ENCODE data around the gene CRK. TPM values are rescaled to one million over a fixed set of nuclear protein-coding genes. Genes with fewer than 3 reads are reported as not detected.

The CRK gene
- total RNA-seq, 4 donors from 2014 or later, result 65.1 to 72.0 (median 70.0) TPM

DNA sequence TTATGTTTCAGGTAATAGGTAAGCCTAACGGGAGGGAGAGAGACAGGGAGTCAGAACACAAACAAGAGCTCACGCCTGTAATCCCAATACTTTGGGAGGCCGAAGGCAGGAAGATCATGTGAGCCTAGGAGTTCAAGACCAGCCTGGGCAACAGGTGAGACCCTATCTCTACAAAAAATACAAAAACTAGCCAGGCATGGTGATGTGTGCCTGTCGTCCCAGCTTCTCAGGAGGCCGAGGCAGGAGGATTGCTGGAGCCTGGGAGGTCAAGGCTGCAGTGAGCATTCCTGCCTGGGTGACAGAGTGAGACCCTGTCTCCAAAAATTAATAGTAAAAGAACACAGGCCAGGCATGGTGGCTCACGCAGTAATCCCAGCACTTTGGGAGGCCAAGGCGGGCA, 83.4 kb downstream of the CRK start:
- WGBS, 2 donors, result 75 to 76% methylated on average over 7 of the region's 7 CpGs
- H3K36me3 ChIP-seq, result peaks cover 0 to 4% (median 0%) of the 10 kb centered on the region in 3 donors
- no peaks in the 10 kb centered on the region for H3K9me3 ChIP-seq
- H3K4me1 ChIP-seq, result peaks cover 0 to 94% (median 58%) of the 10 kb centered on the region in 4 donors
- TF ChIP-seq, protein P1, sequence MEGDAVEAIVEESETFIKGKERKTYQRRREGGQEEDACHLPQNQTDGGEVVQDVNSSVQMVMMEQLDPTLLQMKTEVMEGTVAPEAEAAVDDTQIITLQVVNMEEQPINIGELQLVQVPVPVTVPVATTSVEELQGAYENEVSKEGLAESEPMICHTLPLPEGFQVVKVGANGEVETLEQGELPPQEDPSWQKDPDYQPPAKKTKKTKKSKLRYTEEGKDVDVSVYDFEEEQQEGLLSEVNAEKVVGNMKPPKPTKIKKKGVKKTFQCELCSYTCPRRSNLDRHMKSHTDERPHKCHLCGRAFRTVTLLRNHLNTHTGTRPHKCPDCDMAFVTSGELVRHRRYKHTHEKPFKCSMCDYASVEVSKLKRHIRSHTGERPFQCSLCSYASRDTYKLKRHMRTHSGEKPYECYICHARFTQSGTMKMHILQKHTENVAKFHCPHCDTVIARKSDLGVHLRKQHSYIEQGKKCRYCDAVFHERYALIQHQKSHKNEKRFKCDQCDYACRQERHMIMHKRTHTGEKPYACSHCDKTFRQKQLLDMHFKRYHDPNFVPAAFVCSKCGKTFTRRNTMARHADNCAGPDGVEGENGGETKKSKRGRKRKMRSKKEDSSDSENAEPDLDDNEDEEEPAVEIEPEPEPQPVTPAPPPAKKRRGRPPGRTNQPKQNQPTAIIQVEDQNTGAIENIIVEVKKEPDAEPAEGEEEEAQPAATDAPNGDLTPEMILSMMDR (IDR thresholded peaks at IDR 0.05), result no peak
- H3K27me3 ChIP-seq, result no peaks in the 10 kb centered on the region
- DNase-seq (ENCODE audit: low spot score in 2 of 2), result no peak
- no peak overlapping the region for H3K27ac ChIP-seq
- H3K4me3 ChIP-seq, result no peak overlapping the region

DNA sequence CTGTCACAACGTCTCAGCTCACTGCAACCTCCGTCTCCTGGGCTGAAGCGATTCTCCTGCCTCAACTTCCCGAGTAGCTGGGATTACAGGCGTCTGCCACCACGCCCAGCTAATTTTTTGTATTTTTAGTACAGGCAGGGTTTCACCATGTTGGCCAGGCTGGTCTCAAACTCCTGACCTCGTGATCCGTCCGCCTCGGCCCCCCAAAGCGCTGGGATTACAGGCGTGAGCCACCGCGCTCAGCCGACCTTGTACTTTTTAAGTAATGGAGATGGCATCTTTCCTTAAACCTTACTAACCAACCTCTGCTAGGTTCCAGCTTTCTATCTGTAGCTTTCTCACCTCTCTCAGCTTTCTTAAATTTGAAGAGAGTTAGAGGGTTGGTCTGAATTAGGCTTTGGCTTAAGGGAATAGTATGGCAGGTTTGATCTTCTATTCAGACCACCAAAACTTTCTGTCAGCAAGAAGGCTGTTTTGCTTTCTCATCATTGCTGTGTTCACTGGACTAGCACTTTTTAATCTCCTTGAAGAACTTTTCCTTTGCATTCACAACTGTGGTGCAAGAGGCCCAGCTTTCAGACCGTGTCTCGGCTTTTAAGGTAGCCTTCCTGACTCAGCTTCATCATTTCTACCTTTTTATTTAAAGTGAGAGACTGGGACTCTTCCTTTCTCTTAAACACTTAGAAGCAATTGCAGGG, 84.0 kb downstream of the CRK start:
- H3K36me3 ChIP-seq, result peaks cover 0 to 4% (median 0%) of the 10 kb centered on the region in 3 donors
- H3K4me1 ChIP-seq, result peaks cover 0 to 94% (median 58%) of the 10 kb centered on the region in 4 donors
- no peak overlapping the region for H3K4me3 ChIP-seq
- H3K27me3 ChIP-seq, result no peaks in the 10 kb centered on the region
- no peak overlapping the region for H3K27ac ChIP-seq
- 72 to 74% methylated on average over 17 of the region's 17 CpGs for WGBS, 2 donors
- TF ChIP-seq, protein P1 (IDR thresholded peaks at IDR 0.05), result no peak
- TF ChIP-seq EP300 (IDR thresholded peaks at IDR 0.05) (no peak), POLR2A (IDR thresholded peaks at IDR 0.05) (no peak)
- DNase-seq (ENCODE audit: low spot score in 2 of 2), result no peak
- H3K9me3 ChIP-seq, result no peaks in the 10 kb centered on the region

Other genes with a start within 250 kb of the CRK start
- gene BHLHA9, start 185.8 kb downstream of the CRK start, total RNA-seq, result not detected
- 10 to 100 TPM in 3 of 4 donors, 1 to 10 TPM in 1; 9.8 to 62.4 (median 24.2) TPM for gene TRARG1, start 176.6 kb downstream of the CRK start, total RNA-seq
- 100 to 1,000 TPM; 581 to 765 (median 678) TPM for gene YWHAE, start 56.0 kb downstream of the CRK start, total RNA-seq
- 100 to 1,000 TPM; 184 to 305 (median 226) TPM for gene MYO1C, start 36.5 kb upstream of the CRK start, total RNA-seq
- gene INPP5K, start 60.4 kb upstream of the CRK start, total RNA-seq, result 100 to 1,000 TPM in 2 of 4 donors, 10 to 100 TPM in 2; 67.9 to 110 (median 95.2) TPM
- 10 to 100 TPM; 31.0 to 41.5 (median 39.3) TPM for gene PITPNA, start 106.6 kb upstream of the CRK start, total RNA-seq
- 10 to 100 TPM; 10.3 to 26.1 (median 14.1) TPM for gene SLC43A2, start 172.6 kb upstream of the CRK start, total RNA-seq
- 10 to 100 TPM in 3 of 4 donors, 1 to 10 TPM in 1; 7.1 to 30.6 (median 21.7) TPM for gene SCARF1, start 189.5 kb upstream of the CRK start, total RNA-seq
- 10 to 100 TPM; 17.6 to 59.1 (median 57.3) TPM for gene RILP, start 193.6 kb upstream of the CRK start, total RNA-seq
- 100 to 1,000 TPM; 176 to 235 (median 194) TPM for gene PRPF8, start 228.6 kb upstream of the CRK start, total RNA-seq

Data from tibial nerve (tissue), 4 donors.